OCI-LY7 (cell line): ENCODE results near the gene FDXACB1. TPM values are rescaled to one million over a fixed set of nuclear protein-coding genes. Genes with fewer than 3 reads are reported as not detected.

Experiments
- BruUV-seq: library from RNA; stranded (reverse); fragments of 400-500 nt; replicated peaks from 2 replicates; lab custom pipeline; 2021; lab: Mats Ljungman, UMichigan
- CTCF ChIA-PET: fragments of 300-600 bp; sonication (Branson Sonifier 250); formaldehyde crosslinking; loops from one replicate; lab custom pipeline; 2022; ENCODE audit warnings: antibody characterized with exemption; ENCODE audit not compliant: unreplicated experiment; lab: Charles Lee
- POLR2A ChIA-PET: fragments of 300-600 bp; sonication (Branson Sonifier 250); formaldehyde crosslinking; loops from one replicate; lab custom pipeline; 2022; ENCODE audit warnings: antibody characterized with exemption; lab: Charles Lee
- DNase-seq: peaks from one replicate; pipeline ENCODE4 v3.0.0-alpha.2; 2015; ENCODE audit warnings: low spot score
- H2AFZ ChIP-seq: fragments of 200-600 bp; sonication (generic), shearing (Covaris generic); 2 replicates; pipeline ENCODE4 v1.6.1; 2014; ENCODE audit warnings: mild to moderate bottlenecking, antibody characterized with exemption, low read length, moderate library complexity
- H3K27ac ChIP-seq: fragments of 200-600 bp; sonication (generic); 2 replicates; pipeline ENCODE4 v1.5.1; 2014; ENCODE audit warnings: mixed run types, low read depth, mild to moderate bottlenecking, moderate library complexity, low read length, inconsistent platforms; ENCODE audit not compliant: poor library complexity, severe bottlenecking
- H3K36me3 ChIP-seq: fragments of 200-600 bp; sonication (generic); 2 replicates; pipeline ENCODE4 v1.6.1; 2014; ENCODE audit warnings: mild to moderate bottlenecking, antibody characterized with exemption, low read length, moderate library complexity, mixed read lengths; ENCODE audit not compliant: insufficient read depth
- H3K4me1 ChIP-seq: fragments of 200-600 bp; sonication (generic); 2 replicates; pipeline ENCODE4 v1.5.1; 2014; ENCODE audit warnings: mild to moderate bottlenecking, low read length; ENCODE audit not compliant: insufficient read depth, poor library complexity, severe bottlenecking
- H3K4me2 ChIP-seq: fragments of 200-600 bp; sonication (generic); 2 replicates; pipeline ENCODE4 v1.6.1; 2014; ENCODE audit warnings: mild to moderate bottlenecking, low read length
- H3K4me3 ChIP-seq: fragments of 200-600 bp; sonication (generic); 2 replicates; pipeline ENCODE4 v1.5.1; 2014; ENCODE audit warnings: mild to moderate bottlenecking, low read depth, low read length; ENCODE audit not compliant: poor library complexity, severe bottlenecking
- H3K79me2 ChIP-seq: fragments of 200-600 bp; sonication (generic); 2 replicates; pipeline ENCODE4 v1.6.1; 2016; ENCODE audit warnings: low read depth, mild to moderate bottlenecking, low read length, moderate library complexity, mixed read lengths; ENCODE audit not compliant: insufficient read depth
- H3K9me2 ChIP-seq: fragments of 200-600 bp; sonication (generic); 2 replicates; pipeline ENCODE4 v1.6.1; 2016; ENCODE audit warnings: mild to moderate bottlenecking, low read length, mixed read lengths; ENCODE audit not compliant: insufficient read depth
- H3K9me3 ChIP-seq: fragments of 200-600 bp; sonication (generic); 2 replicates; pipeline ENCODE4 v1.6.1; 2014; ENCODE audit warnings: mild to moderate bottlenecking, mixed run types, low read length, mixed read lengths
- H4K20me1 ChIP-seq: fragments of 200-600 bp; sonication (generic); 2 replicates; pipeline ENCODE4 v1.6.1; 2014; ENCODE audit warnings: mild to moderate bottlenecking, antibody characterized with exemption, low read length, moderate library complexity, mixed read lengths; ENCODE audit not compliant: insufficient read depth
- EZH2phosphoT487 ChIP-seq: fragments of 200-600 bp; sonication (generic); IDR thresholded peaks from 2 replicates; pipeline ENCODE4 v1.6.1; 2018; ENCODE audit warnings: low read depth, borderline replicate concordance, mild to moderate bottlenecking, mixed run types, antibody characterized with exemption, low read length, moderate library complexity, mixed read lengths
- intact Hi-C: fragments of 100-400 bp; cut with micrococcal nuclease; formaldehyde crosslinking; loops from one replicate; pipeline ENCODE4 v1.10.0; 2022; ENCODE audit not compliant: unreplicated experiment
- total RNA-seq, 2 experiments: library from RNA; depleted of rRNA in 1 of 2; stranded (reverse); fragments of >200 nt in 1 of 2; shearing (Covaris generic) in 1 of 2; gene quantifications; 2 replicates each; pipeline ENCODE4 v1.2.3, GENCODE V29; 2014 to 2022
- TF ChIP-seq, protein P1 (sequence below): fragments of 200-600 bp; sonication (generic); conservative IDR thresholded peaks from 2 replicates; pipeline ENCODE4 v1.5.1; 2014; ENCODE audit warnings: mild to moderate bottlenecking, antibody characterized with exemption, low read length, moderate library complexity, mixed read lengths

The FDXACB1 gene
- total RNA-seq, 2 experiments from 2014 or later, result 5.8 to 6.2 TPM

DNA sequence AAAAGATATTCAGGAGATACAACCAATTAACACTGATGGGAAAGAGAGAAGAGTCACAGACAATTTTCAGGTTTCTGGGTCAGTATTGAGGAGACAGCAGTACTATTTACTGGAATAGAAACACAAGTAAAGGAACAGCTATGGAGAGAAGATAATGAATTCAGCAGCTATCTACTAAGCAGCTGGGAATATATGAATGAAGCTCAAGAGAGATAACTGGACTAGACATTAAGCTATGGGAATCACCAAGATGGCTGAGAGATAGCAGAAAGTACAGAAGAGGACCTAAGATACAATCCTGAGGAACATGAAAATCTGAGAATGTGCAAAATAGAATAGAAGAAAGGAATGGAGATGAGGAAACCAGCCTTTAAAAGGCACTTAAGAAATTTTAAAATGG, 23.5 kb downstream of the FDXACB1 start:
- H2AFZ ChIP-seq, result no peak overlapping the region
- H4K20me1 ChIP-seq, result no peaks in the 10 kb centered on the region
- intact Hi-C loops, result no loop called here
- TF ChIP-seq, protein P1, sequence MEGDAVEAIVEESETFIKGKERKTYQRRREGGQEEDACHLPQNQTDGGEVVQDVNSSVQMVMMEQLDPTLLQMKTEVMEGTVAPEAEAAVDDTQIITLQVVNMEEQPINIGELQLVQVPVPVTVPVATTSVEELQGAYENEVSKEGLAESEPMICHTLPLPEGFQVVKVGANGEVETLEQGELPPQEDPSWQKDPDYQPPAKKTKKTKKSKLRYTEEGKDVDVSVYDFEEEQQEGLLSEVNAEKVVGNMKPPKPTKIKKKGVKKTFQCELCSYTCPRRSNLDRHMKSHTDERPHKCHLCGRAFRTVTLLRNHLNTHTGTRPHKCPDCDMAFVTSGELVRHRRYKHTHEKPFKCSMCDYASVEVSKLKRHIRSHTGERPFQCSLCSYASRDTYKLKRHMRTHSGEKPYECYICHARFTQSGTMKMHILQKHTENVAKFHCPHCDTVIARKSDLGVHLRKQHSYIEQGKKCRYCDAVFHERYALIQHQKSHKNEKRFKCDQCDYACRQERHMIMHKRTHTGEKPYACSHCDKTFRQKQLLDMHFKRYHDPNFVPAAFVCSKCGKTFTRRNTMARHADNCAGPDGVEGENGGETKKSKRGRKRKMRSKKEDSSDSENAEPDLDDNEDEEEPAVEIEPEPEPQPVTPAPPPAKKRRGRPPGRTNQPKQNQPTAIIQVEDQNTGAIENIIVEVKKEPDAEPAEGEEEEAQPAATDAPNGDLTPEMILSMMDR, result no peak
- no peak for TF ChIP-seq EZH2phosphoT487
- H3K9me2 ChIP-seq, result no peaks in the 10 kb centered on the region
- CTCF ChIA-PET, result no interaction called here
- no peak overlapping the region for H3K27ac ChIP-seq
- no peaks in the 10 kb centered on the region for H3K79me2 ChIP-seq
- H3K4me1 ChIP-seq, result no peaks in the 10 kb centered on the region
- POLR2A ChIA-PET, result no interaction called here
- H3K4me3 ChIP-seq, result no peak overlapping the region
- peaks cover 55% of the 10 kb centered on the region for H3K36me3 ChIP-seq
- H3K4me2 ChIP-seq, result no peak overlapping the region
- BruUV-seq, result no TSS peak
- no peak for DNase-seq
- H3K9me3 ChIP-seq, result no peaks in the 10 kb centered on the region

DNA sequence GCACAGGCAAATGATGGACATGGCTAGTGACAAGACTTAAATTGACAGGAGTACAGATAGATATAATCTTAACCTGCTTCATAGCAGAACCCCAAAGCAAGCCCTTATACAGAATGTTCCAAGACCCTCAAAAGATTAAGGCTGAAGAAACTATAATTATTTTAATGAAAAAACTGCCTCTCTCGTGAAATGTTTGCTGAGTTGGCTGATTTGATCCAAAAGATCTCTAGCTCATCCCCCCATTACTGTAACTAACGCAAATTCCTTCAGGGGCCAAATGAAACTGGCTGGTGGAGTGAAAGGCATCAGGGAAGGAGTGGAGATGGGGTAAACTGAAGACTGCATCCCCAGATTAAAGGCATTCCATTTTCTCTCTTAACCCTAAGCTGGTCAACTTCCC, 26.9 kb downstream of the FDXACB1 start:
- DNase-seq, result no peak
- CTCF ChIA-PET, result no interaction called here
- no peaks in the 10 kb centered on the region for H3K4me1 ChIP-seq
- POLR2A ChIA-PET, result interaction anchor here (0.6 to 1.4 kb wide), 4 partner anchors 9 to 37 kb away, joined by 3 to 11 read pairs (median 3); no protein-coding TSS in a partner anchor
- no peak overlapping the region for H2AFZ ChIP-seq
- no peak overlapping the region for H3K27ac ChIP-seq
- no peaks in the 10 kb centered on the region for H3K9me2 ChIP-seq
- intact Hi-C loops, result no loop called here
- TF ChIP-seq, protein P1, result no peak
- TF ChIP-seq EZH2phosphoT487, result no peak
- no TSS peak for BruUV-seq
- no peaks in the 10 kb centered on the region for H3K79me2 ChIP-seq
- H3K36me3 ChIP-seq, result peaks cover 40% of the 10 kb centered on the region
- H3K4me3 ChIP-seq, result no peak overlapping the region
- H4K20me1 ChIP-seq, result no peaks in the 10 kb centered on the region
- H3K9me3 ChIP-seq, result no peaks in the 10 kb centered on the region
- H3K4me2 ChIP-seq, result no peak overlapping the region

DNA sequence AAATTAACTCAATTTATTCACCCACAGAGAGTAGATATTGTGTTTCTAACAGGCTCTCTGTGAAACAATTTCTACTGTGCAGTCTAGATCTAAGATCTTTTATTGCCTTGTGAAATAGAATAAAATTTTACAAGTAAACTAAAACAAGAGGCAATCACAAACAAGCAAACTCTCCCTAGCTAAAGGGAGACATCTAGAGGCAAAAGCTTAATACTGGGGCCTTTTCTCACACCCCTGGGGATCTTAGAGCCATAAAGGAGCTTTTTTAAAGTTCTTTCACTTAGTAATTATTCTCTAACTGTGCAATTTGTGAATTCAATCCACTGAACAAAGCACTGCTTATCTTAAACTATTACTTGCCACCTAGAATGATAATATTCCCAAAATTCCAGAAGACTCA, 27.3 kb downstream of the FDXACB1 start:
- intact Hi-C loops, result no loop called here
- no TSS peak for BruUV-seq
- Histone ChIP-seq H3K4me3 (no peak overlapping the region), H3K9me3 (no peaks in the 10 kb centered on the region), H2AFZ (no peak overlapping the region), H4K20me1 (no peaks in the 10 kb centered on the region), H3K27ac (no peak overlapping the region), H3K79me2 (no peaks in the 10 kb centered on the region), H3K9me2 (no peaks in the 10 kb centered on the region), H3K4me2 (no peak overlapping the region), H3K4me1 (no peaks in the 10 kb centered on the region), H3K36me3 (peaks cover 38% of the 10 kb centered on the region)
- TF ChIP-seq, protein P1, result peak; percentile 74
- no peak for TF ChIP-seq EZH2phosphoT487
- peak; percentile 15 for DNase-seq
- ChIA-PET CTCF (no interaction called here), POLR2A (interaction anchor here (0.5 to 1.4 kb wide), 5 partner anchors 9 to 257 kb away, joined by 3 to 11 read pairs (median 3); no protein-coding TSS in a partner anchor)
